Loucy (cell line): ENCODE results near the gene LAMC3.
"Not testable (repeated sequence)": the region's sequence is repeated elsewhere in the genome, so short reads cannot be mapped to it uniquely, and the experiment has no call there.

Source experiments
- H2AFZ ChIP-seq: fragments of 200-600 bp; sonication (generic); 2 replicates; pipeline ENCODE4 v1.6.0; 2016; ENCODE audit warnings: antibody characterized with exemption, mild to moderate bottlenecking, low read length, moderate library complexity
- H3F3A ChIP-seq: fragments of 200-600 bp; 2 replicates; pipeline ENCODE4 v1.6.0; 2016; ENCODE audit warnings: antibody characterized with exemption, low read depth, mild to moderate bottlenecking
- H3K27me3 ChIP-seq: fragments of 200-600 bp; sonication (generic); 2 replicates; pipeline ENCODE4 v1.6.1; 2014; ENCODE audit warnings: low read length, mild to moderate bottlenecking; ENCODE audit not compliant: insufficient read depth, poor library complexity, severe bottlenecking
- H3K36me3 ChIP-seq: fragments of 200-600 bp; sonication (generic); 2 replicates; pipeline ENCODE4 v1.6.1; 2016; ENCODE audit warnings: low read length; ENCODE audit not compliant: insufficient read depth
- H3K4me1 ChIP-seq: fragments of 200-600 bp; sonication (generic); 2 replicates; pipeline ENCODE4 v1.5.1; 2014; ENCODE audit warnings: low read length, mild to moderate bottlenecking; ENCODE audit not compliant: insufficient read depth, poor library complexity, severe bottlenecking
- H3K4me2 ChIP-seq: fragments of 200-600 bp; sonication (generic); 2 replicates; pipeline ENCODE4 v1.6.0; 2014; ENCODE audit warnings: antibody characterized with exemption, low read length, low read depth, mild to moderate bottlenecking; ENCODE audit not compliant: poor library complexity, severe bottlenecking
- H3K4me3 ChIP-seq: fragments of 200-600 bp; sonication (generic); 2 replicates; pipeline ENCODE4 v1.5.1; 2014; ENCODE audit warnings: low read length, mild to moderate bottlenecking, mixed read lengths; ENCODE audit not compliant: poor library complexity, severe bottlenecking
- H3K79me2 ChIP-seq: fragments of 200-600 bp; sonication (generic); 2 replicates; pipeline ENCODE4 v1.6.1; 2014; ENCODE audit warnings: low read length; ENCODE audit not compliant: insufficient read depth
- H3K9ac ChIP-seq: fragments of 200-600 bp; sonication (generic); 2 replicates; pipeline ENCODE4 v1.6.0; 2014; ENCODE audit warnings: mild to moderate bottlenecking, low read depth, low read length, moderate library complexity; ENCODE audit not compliant: poor library complexity, severe bottlenecking
- H3K9me2 ChIP-seq: fragments of 200-600 bp; sonication (generic); replicated peaks from 2 replicates; pipeline ENCODE4 v1.6.1; 2016; ENCODE audit warnings: low read depth, low read length, mixed read lengths
- H3K9me3 ChIP-seq: fragments of 200-600 bp; sonication (generic); 2 replicates; pipeline ENCODE4 v1.6.1; 2014; ENCODE audit warnings: mild to moderate bottlenecking, antibody characterized with exemption, low read length, low read depth; ENCODE audit not compliant: insufficient read depth
- H4K20me1 ChIP-seq: fragments of 200-600 bp; sonication (generic); 2 replicates; pipeline ENCODE4 v1.6.0; 2014; ENCODE audit warnings: antibody characterized with exemption, low read length, mild to moderate bottlenecking; ENCODE audit not compliant: insufficient read depth, poor library complexity, severe bottlenecking
- EZH2phosphoT487 ChIP-seq: fragments of 200-600 bp; IDR thresholded peaks from 2 replicates; pipeline ENCODE4 v1.6.1; 2018; ENCODE audit warnings: antibody characterized with exemption, mild to moderate bottlenecking, moderate library complexity, borderline replicate concordance
- TF ChIP-seq, protein P1 (sequence below): fragments of 200-600 bp; sonication (generic); conservative IDR thresholded peaks from 2 replicates; pipeline ENCODE4 v1.5.1; 2014; ENCODE audit warnings: mild to moderate bottlenecking, antibody characterized with exemption, low read length

LAMC3 gene

DNA sequence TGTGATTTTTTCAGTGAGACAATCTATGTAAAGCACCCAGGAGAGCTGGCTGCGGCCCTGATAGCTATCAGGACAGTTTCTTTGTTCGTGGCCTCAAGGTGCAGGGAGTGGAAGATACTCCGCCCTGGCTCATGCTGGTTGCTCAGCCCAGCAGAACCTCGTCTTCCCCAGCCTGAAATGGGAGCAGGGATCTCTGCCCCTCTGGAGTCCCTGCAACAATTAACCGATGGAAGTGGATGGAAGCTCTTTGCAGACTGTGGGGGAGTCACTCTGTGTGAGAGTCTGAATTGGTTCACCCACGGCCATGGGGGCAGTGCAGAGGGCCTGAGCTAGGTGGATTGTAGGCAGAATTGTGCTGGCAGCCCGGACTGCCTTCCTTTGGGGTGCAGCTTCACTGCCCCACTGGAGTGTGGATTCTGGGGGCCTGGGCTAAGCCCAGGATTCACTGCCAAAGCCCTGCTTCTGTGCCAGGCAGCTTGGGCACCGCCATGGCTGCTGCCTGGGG is 90.2 kb downstream of the LAMC3 start:
- H3K4me1 ChIP-seq = no peaks in the 10 kb centered on the region
- no peak overlapping the region for H3K9ac ChIP-seq
- H3K9me2 ChIP-seq = no peaks in the 10 kb centered on the region
- no peaks in the 10 kb centered on the region for H3F3A ChIP-seq
- no peaks in the 10 kb centered on the region for H3K36me3 ChIP-seq
- no peak overlapping the region for H3K4me3 ChIP-seq
- TF ChIP-seq, protein P1, sequence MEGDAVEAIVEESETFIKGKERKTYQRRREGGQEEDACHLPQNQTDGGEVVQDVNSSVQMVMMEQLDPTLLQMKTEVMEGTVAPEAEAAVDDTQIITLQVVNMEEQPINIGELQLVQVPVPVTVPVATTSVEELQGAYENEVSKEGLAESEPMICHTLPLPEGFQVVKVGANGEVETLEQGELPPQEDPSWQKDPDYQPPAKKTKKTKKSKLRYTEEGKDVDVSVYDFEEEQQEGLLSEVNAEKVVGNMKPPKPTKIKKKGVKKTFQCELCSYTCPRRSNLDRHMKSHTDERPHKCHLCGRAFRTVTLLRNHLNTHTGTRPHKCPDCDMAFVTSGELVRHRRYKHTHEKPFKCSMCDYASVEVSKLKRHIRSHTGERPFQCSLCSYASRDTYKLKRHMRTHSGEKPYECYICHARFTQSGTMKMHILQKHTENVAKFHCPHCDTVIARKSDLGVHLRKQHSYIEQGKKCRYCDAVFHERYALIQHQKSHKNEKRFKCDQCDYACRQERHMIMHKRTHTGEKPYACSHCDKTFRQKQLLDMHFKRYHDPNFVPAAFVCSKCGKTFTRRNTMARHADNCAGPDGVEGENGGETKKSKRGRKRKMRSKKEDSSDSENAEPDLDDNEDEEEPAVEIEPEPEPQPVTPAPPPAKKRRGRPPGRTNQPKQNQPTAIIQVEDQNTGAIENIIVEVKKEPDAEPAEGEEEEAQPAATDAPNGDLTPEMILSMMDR = no peak
- TF ChIP-seq EZH2phosphoT487 = no peak
- H3K79me2 ChIP-seq = no peaks in the 10 kb centered on the region
- H3K27me3 ChIP-seq = no peaks in the 10 kb centered on the region
- H4K20me1 ChIP-seq = no peaks in the 10 kb centered on the region
- H2AFZ ChIP-seq = no peak overlapping the region
- no peaks in the 10 kb centered on the region for H3K9me3 ChIP-seq
- H3K4me2 ChIP-seq = no peak overlapping the region

DNA sequence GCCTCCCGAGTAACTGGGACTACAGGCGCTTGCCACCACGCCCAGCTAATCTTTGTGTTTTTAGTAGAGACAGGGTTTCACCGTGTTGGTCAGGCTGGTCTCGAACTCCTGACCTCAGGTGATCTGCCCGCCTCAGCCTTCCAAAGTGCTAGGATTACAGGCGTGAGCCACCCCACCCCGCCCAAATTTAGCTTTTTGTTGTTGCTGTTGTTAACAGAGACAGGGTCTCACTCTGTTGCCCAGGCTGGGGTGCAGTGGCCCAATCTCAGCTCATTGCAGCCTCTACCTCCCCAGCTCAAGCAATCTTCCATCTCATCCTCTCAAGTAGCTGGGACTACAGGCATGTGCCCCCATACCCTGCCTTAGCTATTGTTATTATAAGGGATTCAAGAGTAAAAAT is 90.9 kb downstream of the LAMC3 start:
- H3F3A ChIP-seq, H3K9ac ChIP-seq, H2AFZ ChIP-seq, H3K79me2 ChIP-seq, H3K27me3 ChIP-seq, H3K4me2 ChIP-seq, H3K9me2 ChIP-seq, H3K9me3 ChIP-seq, H3K36me3 ChIP-seq, H4K20me1 ChIP-seq, H3K4me1 ChIP-seq, H3K4me3 ChIP-seq: not testable (repeated sequence)

DNA sequence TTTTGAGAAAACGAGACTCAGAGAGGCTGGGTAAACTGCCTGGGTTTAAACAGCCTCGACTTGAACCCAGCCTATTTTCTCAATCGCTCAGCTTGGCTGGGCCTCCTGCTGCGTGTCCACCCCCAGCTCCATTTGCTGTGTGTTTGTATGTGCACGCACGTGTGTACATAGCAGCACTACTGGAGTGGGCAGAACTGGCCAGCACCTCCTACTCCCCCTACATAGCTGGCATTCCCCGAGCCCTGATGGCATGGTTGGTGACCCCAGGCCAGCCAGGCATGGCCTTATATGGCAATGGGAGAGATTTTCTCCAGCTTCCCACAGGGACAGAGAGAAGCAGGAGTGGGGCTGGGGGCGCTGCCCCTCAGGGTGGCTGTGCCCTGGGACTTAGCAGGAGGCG is 91.5 kb downstream of the LAMC3 start:
- H3K4me1 ChIP-seq = no peaks in the 10 kb centered on the region
- no peaks in the 10 kb centered on the region for H3K9me3 ChIP-seq
- H3F3A ChIP-seq = no peaks in the 10 kb centered on the region
- no peak for TF ChIP-seq EZH2phosphoT487
- TF ChIP-seq, protein P1 = no peak
- H3K36me3 ChIP-seq = no peaks in the 10 kb centered on the region
- no peaks in the 10 kb centered on the region for H3K79me2 ChIP-seq
- no peak overlapping the region for H3K9ac ChIP-seq
- H3K4me2 ChIP-seq = no peak overlapping the region
- no peak overlapping the region for H2AFZ ChIP-seq
- no peaks in the 10 kb centered on the region for H3K27me3 ChIP-seq
- H3K4me3 ChIP-seq = no peak overlapping the region
- no peaks in the 10 kb centered on the region for H4K20me1 ChIP-seq
- H3K9me2 ChIP-seq = no peaks in the 10 kb centered on the region

DNA sequence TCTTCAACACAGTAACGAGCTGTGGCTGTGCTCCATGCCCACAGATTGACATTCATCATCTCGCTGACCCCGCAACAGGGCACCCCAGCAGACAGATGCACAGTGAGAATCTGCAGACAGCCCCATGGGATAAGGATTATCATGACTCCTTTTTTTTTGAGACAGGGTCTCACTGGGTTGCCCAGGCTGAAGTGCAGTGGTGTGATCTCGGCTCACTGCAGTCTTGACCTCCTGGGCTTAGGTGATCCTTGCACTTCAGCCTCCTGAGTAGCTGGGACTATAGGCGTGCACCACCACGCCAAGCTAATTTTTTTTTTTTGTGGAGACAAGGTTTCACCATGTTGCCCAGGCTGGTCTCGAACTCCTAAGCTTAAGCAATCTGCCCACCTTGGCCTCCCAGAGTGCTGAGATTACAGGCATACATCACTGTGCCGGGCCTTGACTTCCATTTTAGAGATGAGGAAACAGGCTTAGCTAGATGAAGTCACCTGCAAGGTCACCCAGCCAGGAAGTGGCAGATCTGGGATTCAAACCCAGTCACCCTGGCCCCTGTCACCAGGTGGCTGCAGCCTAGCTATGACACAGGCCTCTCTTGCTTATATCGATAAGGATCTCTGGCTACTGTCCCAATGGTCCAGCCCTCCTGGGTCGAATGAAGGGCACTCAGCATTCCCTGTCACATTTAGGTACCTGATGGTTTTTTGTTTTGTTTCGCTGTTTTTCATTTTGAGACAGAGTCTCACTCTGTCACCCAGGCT is 92.4 kb downstream of the LAMC3 start:
- no peak overlapping the region for H3K9ac ChIP-seq
- no peaks in the 10 kb centered on the region for H3K27me3 ChIP-seq
- H3K4me2 ChIP-seq = no peak overlapping the region

More for the DNA sequence above, 92.4 kb downstream of the LAMC3 start:
- Histone ChIP-seq H3K9me3 (no peaks in the 10 kb centered on the region), H2AFZ (no peak overlapping the region), H3F3A (no peaks in the 10 kb centered on the region), H3K4me3 (no peak overlapping the region), H4K20me1 (no peaks in the 10 kb centered on the region), H3K79me2 (no peaks in the 10 kb centered on the region), H3K4me1 (no peaks in the 10 kb centered on the region), H3K9me2 (no peaks in the 10 kb centered on the region), H3K36me3 (no peaks in the 10 kb centered on the region)
- TF ChIP-seq, protein P1 = no peak
- TF ChIP-seq EZH2phosphoT487 = no peak
